Osteoblast (primary cell): ENCODE measurements around the gene RPS14. TPM values are rescaled to one million over a fixed set of nuclear protein-coding genes. Genes with fewer than 3 reads are reported as not detected.

ENCODE experiments used
- DNase-seq: peaks from one replicate; pipeline ENCODE4 v3.0.0; 2011; ENCODE audit warnings: low spot score, mixed read lengths; ENCODE audit not compliant: insufficient read length; ENCODE audit errors: missing footprints
- H2AFZ ChIP-seq: 2 replicates; pipeline ENCODE4 v1.6.0; 2011; ENCODE audit warnings: mild to moderate bottlenecking, low read length
- H3K27ac ChIP-seq: 2 replicates; pipeline ENCODE4 v1.5.1; 2011; ENCODE audit warnings: mild to moderate bottlenecking, low read depth, low read length, moderate library complexity
- H3K27me3 ChIP-seq: 2 replicates; pipeline ENCODE4 v1.6.0; 2012; ENCODE audit warnings: mild to moderate bottlenecking, control low read depth, inconsistent platforms, low read length, moderate library complexity; ENCODE audit not compliant: insufficient read depth
- H3K36me3 ChIP-seq: 2 replicates; pipeline ENCODE4 v1.5.1; 2011; ENCODE audit warnings: mild to moderate bottlenecking, low read length, control low read depth, moderate library complexity; ENCODE audit not compliant: insufficient read depth
- H3K4me1 ChIP-seq: 2 replicates; pipeline ENCODE4 v1.5.1; 2011; ENCODE audit warnings: mild to moderate bottlenecking, low read length, control low read depth, moderate library complexity; ENCODE audit not compliant: insufficient read depth
- H3K4me2 ChIP-seq: 2 replicates; pipeline ENCODE4 v1.6.0; 2011; ENCODE audit warnings: mild to moderate bottlenecking, low read length; ENCODE audit not compliant: insufficient read depth
- H3K4me3 ChIP-seq: fragments of 200-600 bp; sonication (generic); 3 replicates; pipeline ENCODE4 v1.5.1; 2012; ENCODE audit warnings: mild to moderate bottlenecking, low read length, inconsistent platforms; ENCODE audit not compliant: insufficient read depth
- H3K79me2 ChIP-seq: 2 replicates; pipeline ENCODE4 v1.6.0; 2012; ENCODE audit warnings: mild to moderate bottlenecking, low read length, control low read depth, inconsistent platforms; ENCODE audit not compliant: insufficient read depth
- H3K9me3 ChIP-seq: 2 replicates; pipeline ENCODE4 v1.5.1; 2011; ENCODE audit warnings: low read depth, low read length, control low read depth
- H4K20me1 ChIP-seq: 2 replicates; pipeline ENCODE4 v1.6.0; 2012; ENCODE audit warnings: mild to moderate bottlenecking, low read length, control low read depth; ENCODE audit not compliant: insufficient read depth
- total RNA-seq: library from RNA; depleted of rRNA; stranded (reverse); fragments of >200 nt; gene quantifications from 2 replicates; pipeline ENCODE4 v1.2.3, GENCODE V29; 2012
- TF ChIP-seq, protein P1 (sequence below): IDR thresholded peaks from 2 replicates; pipeline ENCODE4 v1.5.1; 2011; ENCODE audit warnings: mild to moderate bottlenecking, low read depth, low read length, moderate library complexity; ENCODE audit errors: extremely low read depth

Gene RPS14
- total RNA-seq, 1 donor = 1,720 TPM

DNA sequence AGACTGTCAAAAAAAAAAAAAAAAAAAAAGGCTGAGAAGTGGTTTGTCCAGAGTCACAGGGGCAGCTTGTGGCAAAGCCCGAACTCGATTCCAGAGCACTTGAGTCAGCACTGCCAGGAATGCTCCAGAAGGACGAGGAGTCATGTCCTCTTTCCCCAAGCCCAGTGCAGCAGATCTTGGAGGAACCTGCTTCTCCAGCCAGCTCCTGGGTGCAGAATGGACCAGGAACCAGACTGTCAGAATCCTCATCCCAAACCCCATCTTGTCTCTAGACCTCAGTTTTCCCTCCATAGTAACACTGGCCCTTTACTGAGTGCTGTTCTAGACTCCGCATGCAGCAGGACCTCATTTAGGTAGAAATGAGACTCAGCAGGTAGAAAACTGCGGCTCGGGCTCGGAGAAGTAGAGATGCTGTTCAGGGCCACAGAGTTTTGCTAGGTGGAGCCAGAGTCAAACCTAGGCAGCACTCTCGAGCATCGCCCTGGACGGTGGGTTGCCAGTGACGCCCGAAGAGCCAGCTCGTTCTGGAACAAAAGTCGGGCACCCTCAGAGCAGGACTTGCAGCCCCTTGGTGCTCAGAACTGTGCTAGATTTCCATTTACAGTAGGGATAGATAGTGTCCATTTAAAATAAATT is 52.3 kb downstream of the RPS14 start:
- H3K4me3 ChIP-seq = no peak overlapping the region
- H2AFZ ChIP-seq = no peak overlapping the region
- DNase-seq = peak; percentile 94

DNA sequence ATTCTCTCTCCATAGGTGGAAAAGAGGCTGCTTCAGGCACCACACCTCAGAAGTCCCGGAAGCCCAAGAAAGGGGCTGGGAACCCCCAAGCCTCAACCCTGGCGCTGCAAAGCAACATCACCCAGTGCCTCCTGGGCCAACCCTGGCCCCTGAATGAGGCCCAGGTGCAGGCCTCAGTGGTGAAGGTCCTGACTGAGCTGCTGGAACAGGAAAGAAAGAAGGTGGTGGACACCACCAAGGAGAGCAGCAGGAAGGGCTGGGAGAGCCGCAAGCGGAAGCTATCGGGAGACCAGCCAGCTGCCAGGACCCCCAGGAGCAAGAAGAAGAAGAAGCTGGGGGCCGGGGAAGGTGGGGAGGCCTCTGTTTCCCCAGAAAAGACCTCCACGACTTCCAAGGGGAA is 53.3 kb downstream of the RPS14 start:
- Histone ChIP-seq H3K9me3 (no peaks in the 10 kb centered on the region), H3K4me3 (no peak overlapping the region), H3K79me2 (no peaks in the 10 kb centered on the region), H4K20me1 (no peaks in the 10 kb centered on the region), H3K27me3 (no peaks in the 10 kb centered on the region), H2AFZ (no peak overlapping the region), H3K36me3 (peaks cover 68% of the 10 kb centered on the region), H3K4me1 (no peaks in the 10 kb centered on the region), H3K4me2 (no peak overlapping the region), H3K27ac (no peak overlapping the region)
- DNase-seq = peak; percentile 75
- TF ChIP-seq, protein P1, sequence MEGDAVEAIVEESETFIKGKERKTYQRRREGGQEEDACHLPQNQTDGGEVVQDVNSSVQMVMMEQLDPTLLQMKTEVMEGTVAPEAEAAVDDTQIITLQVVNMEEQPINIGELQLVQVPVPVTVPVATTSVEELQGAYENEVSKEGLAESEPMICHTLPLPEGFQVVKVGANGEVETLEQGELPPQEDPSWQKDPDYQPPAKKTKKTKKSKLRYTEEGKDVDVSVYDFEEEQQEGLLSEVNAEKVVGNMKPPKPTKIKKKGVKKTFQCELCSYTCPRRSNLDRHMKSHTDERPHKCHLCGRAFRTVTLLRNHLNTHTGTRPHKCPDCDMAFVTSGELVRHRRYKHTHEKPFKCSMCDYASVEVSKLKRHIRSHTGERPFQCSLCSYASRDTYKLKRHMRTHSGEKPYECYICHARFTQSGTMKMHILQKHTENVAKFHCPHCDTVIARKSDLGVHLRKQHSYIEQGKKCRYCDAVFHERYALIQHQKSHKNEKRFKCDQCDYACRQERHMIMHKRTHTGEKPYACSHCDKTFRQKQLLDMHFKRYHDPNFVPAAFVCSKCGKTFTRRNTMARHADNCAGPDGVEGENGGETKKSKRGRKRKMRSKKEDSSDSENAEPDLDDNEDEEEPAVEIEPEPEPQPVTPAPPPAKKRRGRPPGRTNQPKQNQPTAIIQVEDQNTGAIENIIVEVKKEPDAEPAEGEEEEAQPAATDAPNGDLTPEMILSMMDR = no peak

More for the DNA sequence above, 52.3 kb downstream of the RPS14 start:
- Histone ChIP-seq H3K27me3 (no peaks in the 10 kb centered on the region), H3K4me2 (no peak overlapping the region), H3K79me2 (no peaks in the 10 kb centered on the region), H4K20me1 (no peaks in the 10 kb centered on the region), H3K27ac (no peak overlapping the region), H3K9me3 (no peaks in the 10 kb centered on the region), H3K36me3 (peaks cover 58% of the 10 kb centered on the region), H3K4me1 (no peaks in the 10 kb centered on the region)
- TF ChIP-seq, protein P1 = no peak

GRCh38 chr5:150395688-150395975 is 53.9 kb downstream of the RPS14 start:
- Histone ChIP-seq H3K36me3 (peaks cover 66% of the 10 kb centered on the region), H3K79me2 (no peaks in the 10 kb centered on the region)

DNA sequence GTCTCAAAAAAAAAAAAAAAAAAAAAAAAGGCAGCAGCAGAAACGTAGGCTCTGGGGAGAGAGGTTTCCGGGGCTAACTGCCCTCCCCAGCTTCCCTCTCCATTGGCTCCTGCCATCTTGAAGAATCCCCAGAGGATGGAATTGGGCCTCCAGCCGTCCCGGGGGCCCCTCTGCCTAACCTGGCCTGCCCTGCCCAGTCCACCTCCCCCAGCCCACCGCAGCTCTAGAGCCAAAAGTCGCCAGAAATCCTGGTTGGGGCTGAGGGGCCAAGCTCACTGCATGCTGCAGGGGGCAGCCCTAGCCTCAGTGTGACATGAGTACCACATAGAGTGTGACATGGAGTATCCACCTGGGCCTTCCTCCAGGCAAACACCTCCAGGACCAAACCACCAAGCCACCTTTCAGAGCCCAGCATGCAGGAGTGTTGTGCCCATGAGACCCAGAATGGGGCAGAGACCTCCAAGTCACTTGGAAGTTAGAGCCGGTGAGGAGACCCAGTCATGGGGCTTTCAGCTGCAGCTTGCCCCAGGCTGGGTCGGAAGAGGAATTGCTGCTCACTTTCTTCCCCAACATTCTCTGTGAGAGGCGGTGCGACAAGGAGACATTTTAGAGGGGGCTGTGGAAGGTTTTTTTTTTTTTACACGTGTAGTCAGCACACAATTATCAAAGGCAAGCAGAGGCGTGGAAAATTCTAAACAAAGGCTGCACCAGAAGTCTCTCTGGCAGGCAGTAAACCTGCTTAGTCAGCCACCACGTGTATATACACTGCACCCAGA is 54.4 kb downstream of the RPS14 start:
- TF ChIP-seq, protein P1 = no peak
- Histone ChIP-seq H3K9me3 (no peaks in the 10 kb centered on the region), H3K4me1 (no peaks in the 10 kb centered on the region), H3K79me2 (no peaks in the 10 kb centered on the region), H3K4me3 (no peak overlapping the region), H3K36me3 (peaks cover 62% of the 10 kb centered on the region), H3K27me3 (no peaks in the 10 kb centered on the region), H4K20me1 (no peaks in the 10 kb centered on the region), H2AFZ (no peak overlapping the region), H3K4me2 (no peak overlapping the region), H3K27ac (no peak overlapping the region)
- peak; percentile 37 for DNase-seq

More at GRCh38 chr5:150395688-150395975, 53.9 kb downstream of the RPS14 start:
- TF ChIP-seq, protein P1 = no peak
- Histone ChIP-seq H3K9me3 (no peaks in the 10 kb centered on the region), H4K20me1 (no peaks in the 10 kb centered on the region), H3K27ac (no peak overlapping the region), H3K4me1 (no peaks in the 10 kb centered on the region), H3K4me2 (no peak overlapping the region), H2AFZ (no peak overlapping the region), H3K4me3 (no peak overlapping the region), H3K27me3 (no peaks in the 10 kb centered on the region)
- peak; percentile 67 for DNase-seq
